Stomach smooth muscle (tissue), 2 donors: Measurements from ENCODE around the gene ACTR5.
"Not testable (repeated sequence)": the region's sequence is repeated elsewhere in the genome, so short reads cannot be mapped to it uniquely, and the experiment has no call there.

Source experiments
- H3K27ac ChIP-seq: one replicate; pipeline ENCODE4 v1.7.0; 2013; ENCODE audit warnings: mild to moderate bottlenecking, low read length, inconsistent platforms
- H3K27me3 ChIP-seq, 2 donors: one replicate each; pipeline ENCODE4 v1.7.0; 2013; ENCODE audit warnings: low read length in 2 of 2; ENCODE audit not compliant: insufficient read depth in 2 of 2, control insufficient read depth in 1 of 2
- H3K36me3 ChIP-seq, 2 donors: one replicate each; pipeline ENCODE4 v1.7.0; 2013; ENCODE audit warnings: low read length in 2 of 2; ENCODE audit not compliant: control insufficient read depth in 2 of 2, insufficient read depth in 2 of 2
- H3K4me1 ChIP-seq: one replicate; pipeline ENCODE4 v1.7.0; 2013; ENCODE audit warnings: low read length; ENCODE audit not compliant: control insufficient read depth, insufficient read depth
- H3K4me3 ChIP-seq, 2 donors: one replicate each; pipeline ENCODE4 v1.7.0; 2013; ENCODE audit warnings: low read length in 2 of 2
- H3K9ac ChIP-seq, 2 donors: one replicate each; pipeline ENCODE4 v1.7.0; 2013; ENCODE audit warnings: low read length in 2 of 2, mild to moderate bottlenecking in 1 of 2
- H3K9me3 ChIP-seq, 2 donors: one replicate each; pipeline ENCODE4 v1.7.0; 2013; ENCODE audit warnings: low read length in 2 of 2; ENCODE audit not compliant: control insufficient read depth in 2 of 2
- donor health status: healthy.
- donor health status: Pancreatic carcinoma.

ACTR5 gene

DNA sequence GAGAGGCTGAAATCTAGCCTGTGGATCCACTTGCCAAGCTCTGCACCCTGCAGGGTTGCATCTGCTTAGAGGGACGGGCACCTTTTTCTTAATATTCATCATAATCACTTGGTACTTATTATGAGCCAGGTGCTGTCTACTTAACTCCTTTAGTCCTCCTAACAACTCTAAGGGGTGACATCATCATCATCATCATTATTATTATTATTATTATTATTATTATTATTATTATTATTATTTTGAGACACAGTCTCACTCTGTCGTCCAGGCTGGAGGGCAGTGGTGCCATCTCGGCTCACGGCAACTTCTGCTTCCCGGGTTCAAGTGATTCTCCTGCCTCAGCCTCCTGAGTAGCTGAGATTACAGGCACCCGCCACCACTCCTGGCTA lies 65.3 kb downstream of the ACTR5 start:
- not testable (repeated sequence) for H3K4me1 ChIP-seq, H3K36me3 ChIP-seq

GRCh38 chr20:38815446-38815845 lies 67.2 kb downstream of the ACTR5 start:
- Histone ChIP-seq H3K9ac (no peak overlapping the region), H3K9me3 (no peaks in the 10 kb centered on the region), H3K4me3 (no peak overlapping the region), H3K36me3 (no peaks in the 10 kb centered on the region), H3K4me1 (peaks cover 4% of the 10 kb centered on the region), H3K27ac (no peak overlapping the region), H3K27me3 (peaks cover 3 to 6% of the 10 kb centered on the region in 2 donors)

More for the DNA sequence above, 65.3 kb downstream of the ACTR5 start:
- H3K4me3 ChIP-seq, H3K27ac ChIP-seq, H3K9ac ChIP-seq, H3K9me3 ChIP-seq: not testable (repeated sequence)
- H3K27me3 ChIP-seq: peaks cover under 1 to 11% of the 10 kb centered on the region in 2 donors

DNA sequence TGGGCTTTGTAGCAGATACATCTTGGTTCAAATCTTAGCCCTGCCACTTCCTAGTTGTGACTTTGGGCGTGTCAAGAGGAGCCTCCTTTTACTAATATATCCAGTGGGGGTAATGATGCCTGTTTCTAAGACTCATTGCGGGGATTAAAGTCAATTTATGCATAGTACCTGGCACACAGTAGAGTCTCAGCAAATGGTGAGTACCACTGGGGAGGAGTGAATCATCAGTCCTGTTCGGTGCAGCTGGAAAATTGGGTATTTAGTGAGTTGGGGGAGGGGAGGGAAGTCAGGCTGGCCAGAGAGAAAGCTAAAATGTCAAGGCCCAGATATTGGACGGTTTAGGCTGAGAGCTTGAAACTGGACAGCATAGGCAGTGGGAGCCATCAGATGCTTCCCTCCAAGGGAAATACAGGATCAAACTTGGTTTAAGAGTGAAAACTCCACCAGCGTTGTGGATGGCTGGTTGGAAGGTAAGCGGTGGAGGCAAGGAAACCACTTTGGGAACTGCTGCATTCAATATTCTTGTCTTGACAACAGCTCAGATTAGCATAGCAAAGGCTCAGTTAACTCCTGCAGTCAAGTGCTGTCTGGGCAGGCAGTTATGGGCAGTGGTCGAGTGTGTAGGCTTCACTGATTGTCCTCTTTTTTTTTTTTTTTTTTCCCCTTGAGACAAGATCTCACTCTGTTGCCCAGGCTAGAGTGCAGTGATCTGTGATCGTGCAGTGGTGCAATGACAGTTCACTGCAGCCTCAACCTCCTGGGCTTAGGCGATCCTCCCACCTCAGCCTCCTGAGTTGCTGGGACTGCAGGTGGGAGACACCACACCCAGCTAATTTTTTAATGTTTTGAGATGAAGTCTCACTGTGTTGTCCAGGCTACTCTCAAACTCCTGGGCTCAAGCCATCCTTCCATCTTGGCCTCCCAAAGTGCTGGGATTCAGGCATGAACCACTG lies 70.1 kb downstream of the ACTR5 start:
- Histone ChIP-seq H3K9ac (no peak overlapping the region), H3K4me1 (no peaks in the 10 kb centered on the region), H3K27ac (no peak overlapping the region), H3K4me3 (no peak overlapping the region), H3K9me3 (peaks cover 0 to 5% of the 10 kb centered on the region in 2 donors), H3K36me3 (no peaks in the 10 kb centered on the region), H3K27me3 (peaks cover 0 to 3% of the 10 kb centered on the region in 2 donors)
